Ovary (tissue), 9 donors: Measurements from ENCODE around the gene XKR7. TPM values are rescaled to one million over a fixed set of nuclear protein-coding genes. Genes with fewer than 3 reads are reported as not detected.

Experiments
- DNase-seq, 5 donors: peaks; one replicate each; pipeline ENCODE4 v3.0.0-alpha.2; 2019 to 2020
- H3K27ac ChIP-seq, 2 donors: fragments of 200-600 bp; one replicate each; pipeline versions ENCODE4 v1.5.1 to v1.8.0; 2019 to 2022
- H3K27me3 ChIP-seq: fragments of 200-600 bp; one replicate; pipeline ENCODE4 v1.8.0; 2022
- H3K36me3 ChIP-seq: fragments of 200-600 bp; sonication (generic); one replicate; pipeline ENCODE4 v1.5.1; 2019
- H3K4me1 ChIP-seq: one replicate; pipeline ENCODE4 v1.8.1; 2013; ENCODE audit warnings: mild to moderate bottlenecking, moderate library complexity; ENCODE audit not compliant: insufficient read depth
- H3K4me3 ChIP-seq: fragments of 200-600 bp; sonication (generic); one replicate; pipeline ENCODE4 v1.5.1; 2017
- H3K9me3 ChIP-seq, 2 donors: fragments of 200-600 bp in 1 of 2; sonication (generic) in 1 of 2; one replicate each; pipeline versions ENCODE4 v1.5.1 to v1.8.1; 2013 to 2019; ENCODE audit warnings: mild to moderate bottlenecking in 1 of 2, moderate library complexity in 1 of 2
- CTCF ChIP-seq, 3 donors: fragments of 450-650 bp in 2 of 3; fragments of 200-600 bp in 1 of 3; IDR thresholded peaks; one replicate each; pipeline versions ENCODE4 v1.5.1 to v1.8.0; 2016 to 2022; ENCODE audit warnings: antibody characterized with exemption in 3 of 3, mild to moderate bottlenecking in 1 of 3
- EP300 ChIP-seq: sonication (generic); formaldehyde crosslinking; IDR thresholded peaks from one replicate; pipeline ENCODE4 v1.6.1; 2017; ENCODE audit warnings: antibody characterized with exemption
- POLR2A ChIP-seq: fragments of 450-650 bp; IDR thresholded peaks from one replicate; pipeline ENCODE4 v1.6.1; 2017; ENCODE audit warnings: antibody characterized with exemption, mild to moderate bottlenecking, moderate library complexity
- WGBS, 3 donors: extraction: QIAGEN DNeasy Blood & Tissue Kit in 1 of 3; methylation state at CpG; one replicate each; pipeline versions ENCODE4 v1.1.5 to v1.1.7; 2013 to 2017; 5-methylcytosine and 5-hydroxymethylcytosine counted together
- intact Hi-C, 4 donors: fragments of 100-400 bp; cut with DNase I; formaldehyde crosslinking; loops; one replicate each; pipeline versions ENCODE4 v1.11.0 to v1.15.1; 2022 to 2023
- polyA plus RNA-seq, 2 donors: library from polyadenylated mRNA; stranded (reverse); fragments of 200-250 nt in 1 of 2; fragments of 350-450 nt in 1 of 2; fragmentation: Illumina TruSeq in 1 of 2; extraction: RNeasy Lipid Tissue Mini Kit (QIAGEN cat#74804) in 1 of 2; gene quantifications; one replicate each; pipeline ENCODE4 v1.2.3, GENCODE V29; 2013 to 2014
- total RNA-seq, 7 donors: library from RNA; depleted of rRNA in 2 of 7; stranded (reverse); fragments of >200 nt in 2 of 7; fragmentation: NEBNext Ultra II Directional in 3 of 7; extraction: Animal tissue kit (Norgen Biotek cat#: 25700) in 3 of 7; gene quantifications; one replicate each; pipeline versions ENCODE4 v1.1.0 to v1.2.4, GENCODE V29; 2016 to 2023
- donor health status: DM: no; HTN: no; CAD: no; lungs with moderate emphysema.
- donor health status: DM: no; HTN: no; CAD: no.
- donor health status: Bipolar disorder and iron deficiency.
- donor health status: DM: yes; HTN: yes; CAD: no.
- donor health status: DM: no; HTN: no; CAD: no.
- donor health status: DM: yes; HTN: yes; CAD: no.

The XKR7 gene
- total and polyA plus RNA-seq, 9 donors: not detected

DNA sequence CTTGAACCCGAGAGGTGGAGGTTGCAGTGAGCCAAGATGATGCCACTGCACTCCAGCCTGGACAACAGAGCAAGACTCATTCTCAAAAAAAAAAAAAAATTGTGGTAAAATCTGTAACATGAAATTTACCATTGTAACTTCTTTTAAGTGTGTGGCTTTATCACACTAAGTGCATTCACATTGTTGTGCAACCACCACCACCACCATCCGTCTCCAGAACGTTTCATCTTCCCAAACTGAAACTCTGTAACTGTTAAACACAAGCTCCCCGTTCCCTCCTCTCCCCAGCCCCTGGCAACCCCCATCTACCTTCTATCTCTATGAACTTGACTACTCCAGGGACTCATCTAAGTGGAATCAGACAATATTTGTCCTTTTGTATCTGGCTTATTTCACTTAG is 45.8 kb upstream of the XKR7 start:
- Histone ChIP-seq H3K36me3 (no peaks in the 10 kb centered on the region), H3K27me3 (no peaks in the 10 kb centered on the region), H3K4me1 (no peaks in the 10 kb centered on the region), H3K27ac (no peak overlapping the region), H3K9me3 (no peaks in the 10 kb centered on the region), H3K4me3 (no peak overlapping the region)
- no peak for DNase-seq
- no peak for TF ChIP-seq POLR2A
- TF ChIP-seq EP300: no peak
- TF ChIP-seq CTCF (IDR thresholded peaks at IDR 0.05): no peak
- WGBS, 3 donors: 66 to 74% (median 69%) methylated on average over 4 of the region's 4 CpGs
- intact Hi-C loops: no loop called here

- WGBS, 3 donors: 81 to 83% (median 82%) methylated on average over 4 of the region's 4 CpGs
- DNase-seq: no peak
- TF ChIP-seq EP300: no peak
- no peak for TF ChIP-seq POLR2A
- TF ChIP-seq CTCF (IDR thresholded peaks at IDR 0.05): no peak
- no peak overlapping the region for H3K4me3 ChIP-seq
- no peaks in the 10 kb centered on the region for H3K4me1 ChIP-seq
- H3K27me3 ChIP-seq: no peaks in the 10 kb centered on the region
- H3K36me3 ChIP-seq: no peaks in the 10 kb centered on the region
- no peaks in the 10 kb centered on the region for H3K9me3 ChIP-seq
- no peak overlapping the region for H3K27ac ChIP-seq
- intact Hi-C loops: no loop called here
These were observed 45.4 kb upstream of the XKR7 start for GRCh38 chr20:31922588-31922987.

GRCh38 chr20:31923388-31924331 is 44.3 kb upstream of the XKR7 start:
- intact Hi-C loops: no loop called here

DNA sequence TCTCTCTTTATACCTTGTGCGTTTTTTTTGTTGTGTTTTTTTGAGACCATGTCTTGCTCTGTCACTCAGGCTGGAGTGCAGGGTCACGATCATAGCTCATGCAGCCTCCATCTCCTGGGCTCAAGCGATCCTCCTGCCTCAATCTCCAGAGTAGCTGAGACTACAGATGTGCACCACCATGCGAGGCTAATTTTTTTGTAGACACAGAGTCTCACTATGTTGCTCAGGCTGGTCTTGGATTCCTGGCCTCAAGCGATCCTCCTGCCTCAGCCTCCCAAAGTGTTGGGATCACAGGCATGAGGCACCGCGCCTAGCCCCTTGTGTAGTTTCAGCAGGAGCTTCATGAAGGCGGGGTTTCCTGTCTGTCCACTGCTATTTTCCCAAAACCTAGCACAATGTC is 43.4 kb upstream of the XKR7 start:
- Histone ChIP-seq H3K9me3 (no peaks in the 10 kb centered on the region), H3K36me3 (no peaks in the 10 kb centered on the region), H3K4me3 (no peak overlapping the region), H3K27ac (no peak overlapping the region), H3K27me3 (no peaks in the 10 kb centered on the region), H3K4me1 (no peaks in the 10 kb centered on the region)
- intact Hi-C loops: no loop called here
- no peak for DNase-seq
- TF ChIP-seq EP300 (no peak), POLR2A (no peak), CTCF (IDR thresholded peaks at IDR 0.05) (no peak)
- WGBS, 3 donors: 89 to 91% (median 89%) methylated on average over 8 of the region's 8 CpGs

More at GRCh38 chr20:31923388-31924331, 44.3 kb upstream of the XKR7 start:
- WGBS, 3 donors: 44 to 50% (median 48%) methylated on average over 13 of the region's 13 CpGs
- no peaks in the 10 kb centered on the region for H3K27me3 ChIP-seq
- DNase-seq: no peak
- no peak overlapping the region for H3K4me3 ChIP-seq
- no peaks in the 10 kb centered on the region for H3K4me1 ChIP-seq
- H3K9me3 ChIP-seq: no peaks in the 10 kb centered on the region
- no peak for TF ChIP-seq POLR2A
- no peak for TF ChIP-seq EP300
- no peak for TF ChIP-seq CTCF (IDR thresholded peaks at IDR 0.05)
- H3K36me3 ChIP-seq: no peaks in the 10 kb centered on the region
- no peak overlapping the region for H3K27ac ChIP-seq
